ENCODE results near the gene GABRP. TPM values are rescaled to one million over a fixed set of nuclear protein-coding genes. Genes with fewer than 3 reads are reported as not detected.

The GABRP gene
- total RNA-seq, 1 experiment from 2014 or later, result 1.5 TPM

DNA sequence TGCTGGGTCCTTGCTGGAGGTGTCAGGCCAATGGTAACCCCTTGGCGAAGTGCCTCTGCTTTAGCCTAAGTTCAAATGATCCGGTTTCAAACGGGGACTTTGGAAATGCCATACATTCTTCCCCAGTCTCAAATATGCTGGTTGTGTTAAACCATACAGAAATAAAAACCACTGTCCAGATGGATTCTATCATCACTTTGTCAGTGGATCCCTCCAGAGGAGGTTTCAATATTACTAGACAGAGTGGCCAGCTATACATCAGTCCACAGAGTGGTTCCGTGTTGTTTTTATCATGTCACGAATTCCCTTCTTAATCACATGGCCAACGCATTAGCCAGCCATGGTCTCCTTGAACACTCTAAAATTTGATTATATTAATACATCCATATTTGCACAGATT, 71.0 kb downstream of the GABRP start:
- WGBS (ENCODE audit: extremely low coverage, insufficient read length, low lambda C conversion rate), result no CpG with 5 or more reads among the region's 6 CpGs
- Histone ChIP-seq H2BK12ac (ENCODE audit: insufficient read length, low read depth, low read length) (no peak overlapping the region), H2BK20ac (ENCODE audit: low read depth, low read length, poor library complexity, severe bottlenecking) (no peak overlapping the region), H3K56ac (ENCODE audit: insufficient read length, low read depth, low read length) (no peak overlapping the region), H3T11ph (ENCODE audit: low read length) (no peak overlapping the region), H2BK15ac (ENCODE audit: low read depth, low read length) (no peak overlapping the region), H3K9ac (ENCODE audit: extremely low read depth, insufficient read length, low read length) (no peak overlapping the region), H3K4me1 (ENCODE audit: insufficient read depth, low read length) (no peaks in the 10 kb centered on the region), H4K8ac (replicated peaks; ENCODE audit: insufficient read length, low read depth, low read length) (no peak overlapping the region), H4K91ac (ENCODE audit: insufficient read length, low read depth, low read length) (no peak overlapping the region), H3K23ac (ENCODE audit: insufficient read length, low read depth, low read length) (no peak overlapping the region), H4K20me1 (ENCODE audit: control insufficient read depth, insufficient read depth, insufficient read length) (no peaks in the 10 kb centered on the region), H3K79me1 (ENCODE audit: insufficient read depth, low read depth, low read length, poor library complexity, severe bottlenecking) (no peaks in the 10 kb centered on the region), H3K27ac (ENCODE audit: insufficient read length, low read depth, low read length) (no peak overlapping the region), H3K79me2 (ENCODE audit: insufficient read depth, low read length) (no peaks in the 10 kb centered on the region), H3K9me3 (ENCODE audit: control insufficient read depth, low read depth, low read length) (no peaks in the 10 kb centered on the region), H3K18ac (ENCODE audit: insufficient read length, low read depth, low read length) (no peak overlapping the region), H3K27me3 (ENCODE audit: insufficient read depth, low read length) (no peaks in the 10 kb centered on the region; the same call in 1 of the 2 replicates), H3K4ac (ENCODE audit: low read depth, low read length) (no peak overlapping the region), H2BK5ac (ENCODE audit: insufficient read length, low read length) (no peak overlapping the region), H4K5ac (ENCODE audit: insufficient read length, low read depth, low read length) (no peak overlapping the region), H3K14ac (ENCODE audit: insufficient read depth, low read length) (no peak overlapping the region), H3K23me2 (ENCODE audit: insufficient read length, low read depth, low read length, poor library complexity, severe bottlenecking) (no peaks in the 10 kb centered on the region), H2BK120ac (ENCODE audit: low read depth, low read length, poor library complexity, severe bottlenecking) (no peak overlapping the region), H2AK5ac (ENCODE audit: insufficient read length, low read length) (no peak overlapping the region), H3K4me2 (ENCODE audit: insufficient read depth, insufficient read length, low read length) (no peak overlapping the region), H2AFZ (ENCODE audit: low read length) (no peak overlapping the region)
- Mint-ChIP-seq H3K27ac (no peak overlapping the region), H3K27me3 (ENCODE audit: low read depth) (peaks cover 3% of the 10 kb centered on the region; the same call in 1 of the 2 replicates), H3K4me3 (no peak overlapping the region), H3K4me1 (no peaks in the 10 kb centered on the region), H3K9me3 (peaks cover 0 to 3% of the 10 kb centered on the region in 2 experiments; a peak in 2 of 5 replicates), H3K36me3 (ENCODE audit: insufficient read depth in 1 of 3, low read depth in 3 of 3) (no peaks in the 10 kb centered on the region)
- TF ChIP-seq CTCF (conservative IDR thresholded peaks at IDR 0.05), result no peak
- DNase-seq, result no peak
